HUES64 (cell line): Measurements from ENCODE around the gene TAS1R2.

ENCODE experiments used
- H3K27ac ChIP-seq: 2 replicates; pipeline ENCODE4 v1.7.0; 2013; ENCODE audit warnings: low read depth, low read length, inconsistent platforms
- H3K27me3 ChIP-seq: 2 replicates; pipeline ENCODE4 v1.6.1; 2013; ENCODE audit warnings: mild to moderate bottlenecking, low read length; ENCODE audit not compliant: insufficient read depth
- H3K36me3 ChIP-seq: 2 replicates; pipeline ENCODE4 v1.6.1; 2013; ENCODE audit warnings: mild to moderate bottlenecking, low read length; ENCODE audit not compliant: insufficient read depth
- H3K4me1 ChIP-seq: 2 replicates; pipeline ENCODE4 v1.6.1; 2013; ENCODE audit warnings: mild to moderate bottlenecking, low read length, moderate library complexity; ENCODE audit not compliant: insufficient read depth
- H3K4me3 ChIP-seq: 2 replicates; pipeline ENCODE4 v1.5.1; 2013; ENCODE audit warnings: mild to moderate bottlenecking, low read length, moderate library complexity
- H3K9ac ChIP-seq: 2 replicates; pipeline ENCODE4 v1.6.1; 2013; ENCODE audit warnings: mild to moderate bottlenecking, low read depth, low read length
- H3K9me3 ChIP-seq: 2 replicates; pipeline ENCODE4 v1.6.1; 2013; ENCODE audit warnings: low read depth, low read length; ENCODE audit not compliant: insufficient read depth
- WGBS: fragments of 150-250, 120-280 bp; methylation state at CpG from one replicate; pipeline ENCODE4 v1.1.7; 2013; ENCODE audit warnings: missing lambda C conversion rate; 5-methylcytosine and 5-hydroxymethylcytosine counted together

Gene TAS1R2

GRCh38 chr1:18866846-18867245 lies 7.4 kb upstream of the TAS1R2 start:
- Histone ChIP-seq H3K36me3 (no peaks in the 10 kb centered on the region), H3K4me1 (no peaks in the 10 kb centered on the region), H3K9me3 (no peaks in the 10 kb centered on the region), H3K9ac (no peak overlapping the region), H3K4me3 (no peak overlapping the region), H3K27me3 (peaks cover 3% of the 10 kb centered on the region; the same call in 1 of the 2 replicates), H3K27ac (no peak overlapping the region)
- WGBS = 93% methylated on average over 3 of the region's 3 CpGs

- Histone ChIP-seq H3K36me3 (no peaks in the 10 kb centered on the region), H3K9me3 (no peaks in the 10 kb centered on the region), H3K4me1 (no peaks in the 10 kb centered on the region), H3K9ac (no peak overlapping the region), H3K27ac (no peak overlapping the region), H3K27me3 (peaks cover 3% of the 10 kb centered on the region; the same call in 1 of the 2 replicates), H3K4me3 (no peak overlapping the region)
- WGBS = 91% methylated on average over 6 of the region's 6 CpGs
Observed at GRCh38 chr1:18866314-18866713, 6.9 kb upstream of the TAS1R2 start.

GRCh38 chr1:18865176-18865575 lies 5.7 kb upstream of the TAS1R2 start:
- Histone ChIP-seq H3K9me3 (no peaks in the 10 kb centered on the region), H3K36me3 (no peaks in the 10 kb centered on the region), H3K9ac (no peak overlapping the region), H3K27ac (no peak overlapping the region), H3K4me3 (no peak overlapping the region), H3K27me3 (peaks cover 3% of the 10 kb centered on the region; the same call in 1 of the 2 replicates), H3K4me1 (no peaks in the 10 kb centered on the region)
- WGBS = 90% methylated on average over 9 of the region's 9 CpGs

- Histone ChIP-seq H3K36me3 (no peaks in the 10 kb centered on the region), H3K9me3 (no peaks in the 10 kb centered on the region), H3K9ac (no peak overlapping the region), H3K27me3 (peaks cover 3% of the 10 kb centered on the region; the same call in 1 of the 2 replicates), H3K27ac (no peak overlapping the region), H3K4me3 (no peak overlapping the region), H3K4me1 (no peaks in the 10 kb centered on the region)
- 77% methylated on average over 8 of the region's 8 CpGs for WGBS
Observed at GRCh38 chr1:18861590-18861989, 2.1 kb upstream of the TAS1R2 start.

DNA sequence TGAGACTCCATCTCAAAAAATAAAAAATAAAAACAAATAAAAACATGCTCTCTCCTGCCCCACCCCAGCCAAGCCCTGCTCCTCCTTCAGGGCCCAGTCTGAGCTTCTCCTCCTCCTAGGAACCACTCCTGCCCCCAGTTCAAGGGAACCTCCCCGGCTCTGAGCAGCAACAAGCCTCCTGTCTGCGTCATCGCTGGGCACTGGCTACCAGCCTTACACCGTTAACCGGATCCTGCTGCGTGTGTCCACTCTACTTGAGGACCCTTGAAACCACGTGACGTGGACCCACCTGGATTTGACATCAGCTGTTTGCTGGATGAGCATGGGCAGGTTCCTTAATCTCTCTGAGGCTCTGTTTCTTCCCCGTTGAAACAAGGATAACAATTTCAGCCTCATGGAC lies 1.6 kb upstream of the TAS1R2 start:
- 76% methylated on average over 9 of the region's 9 CpGs for WGBS
- H3K9me3 ChIP-seq = no peaks in the 10 kb centered on the region
- H3K4me1 ChIP-seq = no peaks in the 10 kb centered on the region
- no peak overlapping the region for H3K9ac ChIP-seq
- no peak overlapping the region for H3K4me3 ChIP-seq
- H3K27me3 ChIP-seq = no peaks in the 10 kb centered on the region
- no peak overlapping the region for H3K27ac ChIP-seq
- no peaks in the 10 kb centered on the region for H3K36me3 ChIP-seq

DNA sequence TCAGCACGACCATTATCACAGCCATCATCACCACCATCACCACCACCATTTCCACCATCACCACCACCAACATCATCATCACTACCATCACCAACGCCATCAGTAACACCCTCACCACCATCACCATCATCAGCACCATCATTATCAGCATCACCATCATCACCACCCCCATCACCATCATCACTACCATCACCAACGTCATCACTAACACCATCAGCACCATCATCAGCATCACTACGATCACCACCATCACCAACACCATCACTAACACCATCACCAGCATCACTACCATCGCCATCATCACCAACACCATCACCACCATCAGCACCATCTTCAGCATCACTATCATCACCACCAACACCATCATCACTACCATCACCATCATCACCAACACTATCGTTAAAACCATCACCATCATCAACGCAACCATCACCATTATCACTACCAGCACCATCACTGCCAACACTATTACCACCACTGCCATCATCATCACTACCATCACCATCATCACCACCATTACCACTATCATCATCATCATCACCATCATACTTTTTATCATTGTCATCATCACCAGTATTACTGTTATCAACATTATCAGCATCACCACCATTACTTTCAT lies 1.3 kb downstream of the TAS1R2 start:
- Histone ChIP-seq H3K27me3 (no peaks in the 10 kb centered on the region), H3K9me3 (no peaks in the 10 kb centered on the region), H3K27ac (no peak overlapping the region), H3K9ac (no peak overlapping the region), H3K4me3 (no peak overlapping the region), H3K4me1 (no peaks in the 10 kb centered on the region), H3K36me3 (no peaks in the 10 kb centered on the region)
- WGBS = 91% methylated on average over 7 of the region's 7 CpGs

GRCh38 chr1:18856435-18856834 lies 3.0 kb downstream of the TAS1R2 start:
- Histone ChIP-seq H3K27me3 (no peaks in the 10 kb centered on the region), H3K9ac (no peak overlapping the region), H3K4me1 (no peaks in the 10 kb centered on the region), H3K36me3 (no peaks in the 10 kb centered on the region), H3K9me3 (no peaks in the 10 kb centered on the region), H3K4me3 (no peak overlapping the region), H3K27ac (no peak overlapping the region)
- WGBS = 100% methylated on average over 1 of the region's 1 CpG

DNA sequence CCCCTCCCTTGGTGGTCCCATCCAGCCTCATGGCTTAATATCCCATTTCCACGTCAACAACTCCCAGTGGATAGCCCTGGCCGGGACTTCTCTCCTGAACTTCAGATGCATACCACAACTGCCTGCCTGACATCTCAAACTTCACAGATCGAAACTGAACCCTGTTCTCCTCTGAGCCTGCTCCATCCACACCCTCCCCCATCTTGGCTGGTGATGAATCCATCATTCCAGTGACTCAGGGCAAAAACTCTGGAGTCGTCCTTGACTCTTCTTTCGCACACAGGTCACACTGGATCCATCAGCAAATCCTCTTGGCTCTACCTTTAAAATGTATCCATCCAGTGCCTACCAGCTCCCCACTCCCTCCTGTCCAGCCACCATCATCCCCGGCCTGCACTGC lies 3.9 kb downstream of the TAS1R2 start:
- no peak overlapping the region for H3K9ac ChIP-seq
- H3K9me3 ChIP-seq = no peaks in the 10 kb centered on the region
- no peaks in the 10 kb centered on the region for H3K36me3 ChIP-seq
- no peaks in the 10 kb centered on the region for H3K4me1 ChIP-seq
- 86% methylated on average over 6 of the region's 6 CpGs for WGBS
- no peak overlapping the region for H3K4me3 ChIP-seq
- no peak overlapping the region for H3K27ac ChIP-seq
- H3K27me3 ChIP-seq = no peaks in the 10 kb centered on the region; the same call in 1 of the 2 replicates

DNA sequence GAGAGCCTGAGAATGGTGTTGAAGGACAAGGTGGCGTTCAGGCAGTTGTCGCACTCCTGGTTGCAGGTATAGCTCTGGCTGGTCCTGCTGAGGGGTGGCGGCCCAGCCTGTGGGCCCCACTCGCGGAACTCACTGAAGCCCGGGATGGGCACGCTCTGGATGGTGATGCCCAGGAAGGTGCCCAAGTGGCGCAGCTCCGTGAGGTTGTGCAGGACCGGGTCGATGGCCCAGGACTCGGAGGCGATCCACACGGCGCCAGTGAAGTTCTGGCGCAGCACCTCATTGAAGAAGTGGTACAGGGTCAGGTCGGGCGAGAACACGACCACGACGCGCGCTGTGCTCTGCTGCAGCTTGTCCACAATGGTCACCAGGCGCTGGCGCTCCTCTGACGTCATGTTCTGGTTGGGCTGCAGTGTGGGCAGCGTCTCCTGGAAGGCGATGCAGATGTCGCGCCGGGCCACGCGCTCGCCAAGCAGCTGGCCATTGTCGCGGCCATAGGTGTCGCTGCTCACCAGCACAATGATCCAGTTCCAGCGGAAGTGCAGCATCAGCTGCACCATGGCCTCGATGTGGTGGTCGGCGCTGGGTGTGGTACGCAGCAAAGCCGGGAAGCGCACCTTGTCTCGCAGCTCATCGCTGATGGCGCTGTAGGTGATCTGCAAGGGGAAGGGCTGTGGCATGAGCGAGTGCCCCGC lies 5.0 kb downstream of the TAS1R2 start:
- Histone ChIP-seq H3K27ac (no peak overlapping the region), H3K27me3 (no peaks in the 10 kb centered on the region; the same call in 1 of the 2 replicates), H3K36me3 (no peaks in the 10 kb centered on the region), H3K9ac (no peak overlapping the region), H3K9me3 (no peaks in the 10 kb centered on the region), H3K4me3 (no peak overlapping the region), H3K4me1 (no peaks in the 10 kb centered on the region)
- WGBS = 94% methylated on average over 49 of the region's 49 CpGs

DNA sequence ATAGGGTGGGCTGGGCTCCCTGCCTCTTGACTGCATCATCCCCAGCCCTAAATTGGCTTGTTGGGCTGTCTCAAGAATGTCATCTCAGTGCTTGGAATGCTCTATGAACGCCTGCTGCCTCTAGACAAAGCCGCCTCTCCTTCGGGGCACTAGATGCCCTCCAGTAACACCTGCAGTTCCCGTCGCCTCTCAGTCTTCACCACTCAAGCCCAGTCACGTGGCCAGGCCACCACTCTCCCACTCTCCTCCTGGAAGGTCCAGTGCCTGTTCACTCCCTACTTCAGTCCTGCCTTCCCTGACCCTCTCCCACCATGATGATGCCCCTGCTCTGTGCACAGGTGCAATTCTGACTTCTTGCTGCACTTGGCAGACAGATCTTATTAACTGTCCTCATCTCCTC lies 7.0 kb downstream of the TAS1R2 start:
- Histone ChIP-seq H3K4me3 (no peak overlapping the region), H3K9me3 (no peaks in the 10 kb centered on the region), H3K27me3 (peaks cover under 1% of the 10 kb centered on the region), H3K4me1 (no peaks in the 10 kb centered on the region), H3K27ac (no peak overlapping the region), H3K36me3 (no peaks in the 10 kb centered on the region), H3K9ac (no peak overlapping the region)
- 58% methylated on average over 6 of the region's 6 CpGs for WGBS

GRCh38 chr1:18849261-18849711 lies 10.2 kb downstream of the TAS1R2 start:
- Histone ChIP-seq H3K9ac (no peak overlapping the region), H3K36me3 (no peaks in the 10 kb centered on the region), H3K27ac (no peak overlapping the region), H3K9me3 (no peaks in the 10 kb centered on the region), H3K27me3 (peaks cover 19% of the 10 kb centered on the region), H3K4me3 (no peak overlapping the region), H3K4me1 (no peaks in the 10 kb centered on the region)
- WGBS = 90% methylated on average over 11 of the region's 11 CpGs
